Neuronal stem cell (in vitro differentiated cells): Measurements from ENCODE around the gene MICU1.

Experiments
- DNase-seq: peaks from one replicate; pipeline ENCODE4 v3.0.0-alpha.2; 2013; ENCODE audit warnings: low spot score
- H2AFZ ChIP-seq: one replicate; pipeline ENCODE4 v1.6.1; 2013; ENCODE audit warnings: mild to moderate bottlenecking, low read length, inconsistent platforms
- H2AK5ac ChIP-seq: 2 replicates; pipeline ENCODE4 v1.6.1; 2013; ENCODE audit warnings: low read depth, mild to moderate bottlenecking, inconsistent platforms, low read length, moderate library complexity, mixed read lengths
- H2BK120ac ChIP-seq: 2 replicates; pipeline ENCODE4 v1.6.1; 2013; ENCODE audit warnings: low read depth, mild to moderate bottlenecking, inconsistent platforms, low read length, moderate library complexity, mixed read lengths
- H2BK12ac ChIP-seq: one replicate; pipeline ENCODE4 v1.6.1; 2013; ENCODE audit warnings: low read length, inconsistent platforms
- H2BK15ac ChIP-seq: 2 replicates; pipeline ENCODE4 v1.6.1; 2013; ENCODE audit warnings: mild to moderate bottlenecking, low read length, inconsistent platforms, mixed read lengths
- H2BK5ac ChIP-seq: one replicate; pipeline ENCODE4 v1.6.1; 2013; ENCODE audit warnings: inconsistent platforms, mild to moderate bottlenecking, low read length, moderate library complexity
- H3K14ac ChIP-seq: one replicate; pipeline ENCODE4 v1.6.1; 2013; ENCODE audit warnings: low read length, inconsistent platforms
- H3K18ac ChIP-seq: 2 replicates; pipeline ENCODE4 v1.6.1; 2013; ENCODE audit warnings: low read length, inconsistent platforms
- H3K23ac ChIP-seq: 2 replicates; pipeline ENCODE4 v1.6.1; 2013; ENCODE audit warnings: low read depth, mild to moderate bottlenecking, mixed read lengths, low read length, inconsistent platforms; ENCODE audit not compliant: poor library complexity
- H3K27ac ChIP-seq: replicated peaks from 3 replicates; pipeline ENCODE4 v1.5.1; 2013; ENCODE audit warnings: low read length, inconsistent platforms
- H3K27me3 ChIP-seq, 3 experiments: 2 replicates each; pipeline ENCODE4 v1.6.1; 2013; ENCODE audit warnings: low read length in 3 of 3, mild to moderate bottlenecking in 2 of 3, inconsistent platforms in 1 of 3, low read depth in 1 of 3, mixed read lengths in 1 of 3, moderate library complexity in 1 of 3; ENCODE audit not compliant: control insufficient read depth in 3 of 3, insufficient read depth in 3 of 3
- H3K36me3 ChIP-seq, 2 donors: replicated peaks in 1 of 2; 2 replicates each; pipeline ENCODE4 v1.6.1; 2013; ENCODE audit warnings: low read length in 2 of 2; ENCODE audit not compliant: control insufficient read depth in 2 of 2, insufficient read depth in 2 of 2
- H3K4ac ChIP-seq: 2 replicates; pipeline ENCODE4 v1.6.1; 2013; ENCODE audit warnings: inconsistent platforms, mild to moderate bottlenecking, low read length, moderate library complexity
- H3K4me1 ChIP-seq, 2 donors: 1 replicate in 1 of 2; 2 replicates in 1 of 2; pipeline ENCODE4 v1.6.1; 2013; ENCODE audit warnings: low read length in 2 of 2, low read depth in 1 of 2; ENCODE audit not compliant: control insufficient read depth in 2 of 2, insufficient read depth in 1 of 2
- H3K4me2 ChIP-seq: one replicate; pipeline ENCODE4 v1.6.1; 2013; ENCODE audit warnings: mild to moderate bottlenecking, low read length, inconsistent platforms; ENCODE audit not compliant: insufficient read depth, poor library complexity, severe bottlenecking
- H3K4me3 ChIP-seq, 2 donors: 2 replicates each; pipeline ENCODE4 v1.5.1; 2013; ENCODE audit warnings: low read length in 2 of 2, mild to moderate bottlenecking in 2 of 2, inconsistent platforms in 1 of 2, moderate library complexity in 1 of 2
- H3K79me1 ChIP-seq: one replicate; pipeline ENCODE4 v1.6.1; 2013; ENCODE audit warnings: low read depth, mild to moderate bottlenecking, inconsistent platforms, low read length, moderate library complexity
- H3K9ac ChIP-seq: one replicate; pipeline ENCODE4 v1.6.1; 2013; ENCODE audit warnings: mild to moderate bottlenecking, low read depth, low read length, inconsistent platforms; ENCODE audit not compliant: poor library complexity
- H3K9me3 ChIP-seq, 2 donors: replicated peaks in 1 of 2; 2 replicates each; pipeline versions ENCODE3 to v1.6.1; 2013; ENCODE audit warnings: low read length in 2 of 2, mild to moderate bottlenecking in 2 of 2, inconsistent platforms in 1 of 2, low read depth in 1 of 2, mixed read lengths in 1 of 2, moderate library complexity in 1 of 2; ENCODE audit not compliant: control insufficient read depth in 2 of 2, insufficient read depth in 1 of 2
- H4K8ac ChIP-seq: one replicate; pipeline ENCODE4 v1.6.1; 2013; ENCODE audit warnings: low read depth, mild to moderate bottlenecking, inconsistent platforms, low read length, moderate library complexity
- H4K91ac ChIP-seq: one replicate; pipeline ENCODE4 v1.6.1; 2013; ENCODE audit warnings: low read length, low read depth, mild to moderate bottlenecking, inconsistent platforms; ENCODE audit not compliant: poor library complexity
- WGBS, 2 donors: extraction: QIAGEN DNeasy Blood & Tissue Kit; methylation state at CpG; one replicate each; pipeline ENCODE4 v1.1.7; 2013; ENCODE audit warnings: missing lambda C conversion rate in 2 of 2, mixed read lengths in 1 of 2; ENCODE audit not compliant: insufficient read length in 2 of 2, insufficient replicate concordance in 1 of 2; ENCODE audit errors: extremely low coverage in 2 of 2; 5-methylcytosine and 5-hydroxymethylcytosine counted together

Gene MICU1

DNA sequence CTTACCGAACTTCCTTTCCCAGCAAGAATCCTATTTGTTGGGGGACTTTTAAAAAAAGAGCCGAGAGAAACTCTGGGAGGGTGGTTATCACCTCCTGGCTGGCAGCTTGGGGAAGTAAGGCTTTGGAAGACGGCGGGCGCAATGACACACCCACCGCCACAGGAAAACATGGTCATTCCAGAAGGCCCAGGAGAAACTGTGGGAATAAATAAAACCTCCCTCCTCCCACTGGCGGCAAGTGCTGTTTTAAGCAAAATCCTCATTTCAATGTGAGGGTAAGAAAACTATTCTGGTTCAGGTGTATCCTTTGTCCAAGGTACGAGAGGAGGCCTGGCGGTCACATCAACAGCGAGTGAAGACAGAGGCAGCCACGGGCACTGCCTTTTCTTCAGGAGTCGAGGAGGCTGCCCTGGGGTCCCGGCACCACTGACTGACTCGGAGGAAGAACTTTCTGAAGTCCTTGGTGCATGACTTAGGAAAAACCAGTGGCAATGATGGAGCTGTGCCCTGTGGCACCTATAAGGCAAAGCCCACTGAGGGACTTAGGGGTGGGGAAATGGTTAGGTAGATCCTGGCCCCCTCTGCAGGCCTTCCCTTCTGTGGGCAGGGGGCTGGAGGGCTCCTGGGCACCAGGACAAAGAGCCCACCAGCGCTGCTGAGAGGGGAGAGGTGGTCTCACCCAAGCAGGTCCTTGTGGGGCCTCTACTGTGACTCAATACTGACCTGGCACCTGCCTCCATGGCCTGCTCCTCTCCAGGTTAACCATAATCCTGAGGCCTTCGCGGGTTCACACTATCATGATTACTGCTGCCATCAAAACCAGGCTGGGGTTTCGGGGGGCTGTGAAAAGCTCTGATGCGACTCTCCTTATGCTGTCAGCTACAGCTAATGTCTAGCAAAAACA is 292.5 kb downstream of the MICU1 start:
- Histone ChIP-seq H3K18ac (peak overlapping the region; percentile 89), H3K9ac (no peak overlapping the region), H3K27ac (peak overlapping the region; percentile 98), H3K4ac (peak overlapping the region; percentile 31), H3K14ac (no peak overlapping the region), H3K36me3 (peaks cover 21 to 44% of the 10 kb centered on the region in 2 donors), H3K4me3 (no peak overlapping the region), H3K79me1 (no peaks in the 10 kb centered on the region), H3K23ac (peak overlapping the region; percentile 76), H3K4me2 (no peak overlapping the region), H3K27me3 (no peaks in the 10 kb centered on the region), H3K9me3 (no peaks in the 10 kb centered on the region), H4K91ac (peak overlapping the region; percentile 91), H2BK5ac (peak overlapping the region; percentile 78), H2BK120ac (peak overlapping the region; percentile 49), H2BK15ac (peak overlapping the region; percentile 77), H2AFZ (no peak overlapping the region), H3K4me1 (peaks cover 52 to 60% of the 10 kb centered on the region in 2 donors), H2BK12ac (peak overlapping the region; percentile 78), H2AK5ac (peak overlapping the region; percentile 99), H4K8ac (no peak overlapping the region)
- WGBS, 2 donors = no CpG with 5 or more reads among the region's 19 CpGs
- DNase-seq = no peak

DNA sequence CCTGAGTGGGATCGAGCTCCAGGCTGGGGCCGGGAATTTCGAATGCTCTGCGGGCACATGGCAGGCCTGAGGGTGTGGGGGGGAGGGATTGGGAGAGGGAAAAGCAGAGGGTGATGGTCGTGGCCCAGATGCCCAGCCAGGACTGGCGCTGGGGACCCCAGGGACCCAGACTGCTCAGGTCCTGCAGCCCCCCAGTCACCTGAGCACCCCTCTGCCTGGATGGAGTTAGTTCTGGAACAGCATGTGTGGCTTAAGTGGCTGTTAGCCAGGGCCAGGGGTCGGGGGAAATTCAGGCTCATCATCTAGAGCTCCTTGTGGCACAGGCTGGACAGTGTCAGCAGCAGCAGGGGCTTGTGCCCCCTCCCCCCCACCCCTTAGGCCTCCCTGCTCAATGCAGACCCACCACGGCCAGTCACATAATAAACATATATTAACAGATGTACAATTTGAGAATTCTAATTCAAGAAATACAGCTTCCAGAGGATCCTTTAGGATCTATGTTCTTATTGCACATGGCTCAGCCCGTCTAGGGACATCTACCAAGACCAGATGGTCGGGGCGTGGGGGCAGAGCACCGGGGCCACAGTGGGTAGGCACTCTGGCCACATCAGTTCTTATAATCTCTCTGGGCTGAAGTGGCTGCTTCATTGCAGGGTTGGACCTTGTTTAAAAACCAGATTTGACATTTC is 293.3 kb downstream of the MICU1 start:
- H3K4me2 ChIP-seq = peak overlapping the region; percentile 50
- no peaks in the 10 kb centered on the region for H3K79me1 ChIP-seq
- peak overlapping the region; percentile 97 for H3K18ac ChIP-seq
- no peak overlapping the region for H3K4me3 ChIP-seq
- peak overlapping the region; percentile 88 for H2BK12ac ChIP-seq
- H2BK15ac ChIP-seq = peak overlapping the region; percentile 77
- H3K9me3 ChIP-seq = no peaks in the 10 kb centered on the region
- no peak overlapping the region for H2AFZ ChIP-seq
- peak overlapping the region; percentile 99 for H3K4ac ChIP-seq
- H4K91ac ChIP-seq = peak overlapping the region; percentile 98
- H3K27me3 ChIP-seq = no peaks in the 10 kb centered on the region
- H3K36me3 ChIP-seq = peaks cover 14 to 36% of the 10 kb centered on the region in 2 donors
- peak overlapping the region; percentile 78 for H2BK5ac ChIP-seq
- peak overlapping the region; percentile 98 for H4K8ac ChIP-seq
- H3K4me1 ChIP-seq = peaks cover 57 to 67% of the 10 kb centered on the region in 2 donors
- H3K14ac ChIP-seq = no peak overlapping the region
- H3K27ac ChIP-seq = peak overlapping the region; percentile 98
- DNase-seq = no peak
- H2AK5ac ChIP-seq = peak overlapping the region; percentile 99
- peak overlapping the region; percentile 99 for H2BK120ac ChIP-seq
- H3K9ac ChIP-seq = peak overlapping the region; percentile 24
- H3K23ac ChIP-seq = no peak overlapping the region
- no CpG with 5 or more reads among the region's 12 CpGs for WGBS, 2 donors

DNA sequence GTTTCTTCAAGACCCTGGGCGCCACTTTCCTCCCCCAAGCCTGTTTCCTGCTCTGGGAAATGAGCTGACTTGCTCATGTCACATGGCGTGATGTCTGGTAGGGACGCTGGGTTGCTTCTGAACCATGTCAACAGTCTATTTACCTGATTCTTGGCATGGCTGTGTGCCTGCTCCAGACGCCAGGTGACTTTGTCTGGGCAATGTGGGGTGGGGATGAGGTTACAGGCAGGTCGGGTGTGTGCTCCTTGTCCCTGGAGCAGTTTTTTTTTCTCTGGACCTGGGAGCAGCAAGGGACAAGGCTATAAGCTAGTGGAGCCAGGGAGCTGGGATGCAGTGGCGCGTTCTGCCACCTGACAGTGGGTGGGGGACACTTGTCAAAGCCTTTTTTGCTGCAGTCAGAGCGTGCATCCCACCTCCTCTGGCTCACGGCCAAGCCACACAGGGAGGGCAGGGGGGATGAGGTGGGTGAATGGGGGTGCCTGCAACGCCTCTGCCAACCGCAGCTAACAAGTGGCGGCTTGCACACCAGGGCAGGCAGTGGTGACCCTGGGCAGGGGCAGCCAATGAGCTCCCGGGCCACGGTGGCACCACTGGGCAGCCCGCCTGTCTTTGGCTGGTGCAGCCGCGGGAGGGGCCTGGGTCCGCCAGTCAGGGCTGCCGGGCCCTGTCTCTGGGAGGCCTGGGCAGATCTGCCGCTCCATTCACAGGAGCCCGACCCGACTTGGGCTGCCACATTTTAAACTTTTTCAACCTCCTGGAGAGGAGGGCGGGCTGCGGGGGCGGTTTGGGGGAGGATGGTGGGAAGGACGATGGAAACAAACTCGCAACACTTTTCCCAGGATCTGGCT is 294.1 kb downstream of the MICU1 start:
- H3K79me1 ChIP-seq = no peaks in the 10 kb centered on the region
- no peak overlapping the region for H3K4me3 ChIP-seq
- H2BK15ac ChIP-seq = peak overlapping the region; percentile 0
- peak overlapping the region; percentile 50 for H3K4me2 ChIP-seq
- H3K14ac ChIP-seq = no peak overlapping the region
- peak overlapping the region; percentile 91 for H2BK5ac ChIP-seq
- no peak overlapping the region for H4K8ac ChIP-seq
- H3K36me3 ChIP-seq = peaks cover 13 to 29% of the 10 kb centered on the region in 2 donors
- peak overlapping the region; percentile 99 for H3K4ac ChIP-seq
- H4K91ac ChIP-seq = peak overlapping the region; percentile 98
- no peaks in the 10 kb centered on the region for H3K9me3 ChIP-seq
- H2AK5ac ChIP-seq = peak overlapping the region; percentile 99
- H2AFZ ChIP-seq = no peak overlapping the region
- H3K4me1 ChIP-seq = peaks cover 55 to 63% of the 10 kb centered on the region in 2 donors
- H2BK12ac ChIP-seq = peak overlapping the region; percentile 82
- peak overlapping the region; percentile 44 for H3K9ac ChIP-seq
- H3K23ac ChIP-seq = peak overlapping the region; percentile 32
- DNase-seq = peak; percentile 80
- H3K18ac ChIP-seq = peak overlapping the region; percentile 97
- H3K27me3 ChIP-seq = no peaks in the 10 kb centered on the region
- H3K27ac ChIP-seq = peak overlapping the region; percentile 98
- H2BK120ac ChIP-seq = peak overlapping the region; percentile 99
- no CpG with 5 or more reads among the region's 27 CpGs for WGBS, 2 donors
